B cell (primary cell): ENCODE results near the gene TGFA. TPM values are rescaled to one million over a fixed set of nuclear protein-coding genes. Genes with fewer than 3 reads are reported as not detected.

Source experiments
- ATAC-seq: fragments of 200-7000 bp; cut with Tn5 transposase; one replicate; pipeline ENCODE4 v1.10.0; 2021; ENCODE audit warnings: low read depth, mild to moderate bottlenecking, moderate number of reproducible peaks, moderate library complexity
- CTCF ChIA-PET: fragments of 350-600 bp; sonication (Branson Sonifier 250); formaldehyde crosslinking; loops from one replicate; lab custom pipeline; 2021; ENCODE audit warnings: antibody characterized with exemption, inconsistent platforms; lab: Charles Lee
- POLR2A ChIA-PET: fragments of 350-600 bp; sonication (Branson Sonifier 250); formaldehyde crosslinking; loops from one replicate; lab custom pipeline; 2021; ENCODE audit warnings: antibody characterized with exemption; lab: Charles Lee
- DNase-seq: peaks from one replicate; pipeline ENCODE4 v3.0.0; 2013
- H2AFZ ChIP-seq: 2 replicates; pipeline ENCODE4 v1.6.1; 2012; ENCODE audit warnings: mild to moderate bottlenecking, low read depth, low read length; ENCODE audit not compliant: insufficient read depth, poor library complexity, severe bottlenecking
- H3K27ac ChIP-seq, 2 donors: 1 replicate in 1 of 2; 2 replicates in 1 of 2; pipeline ENCODE4 v1.5.1; 2012 to 2013; ENCODE audit warnings: low read length in 2 of 2, mild to moderate bottlenecking in 2 of 2, moderate library complexity in 1 of 2
- H3K27me3 ChIP-seq, 4 experiments: fragments of 200-600 bp in 1 of 4; sonication (generic) in 1 of 4; replicated peaks in 1 of 4; 1 replicate in 2 of 4; 2 replicates in 2 of 4; pipeline versions ENCODE4 v1.6.1 to v1.7.0; 2013 to 2016; ENCODE audit warnings: low read length in 3 of 4, mild to moderate bottlenecking in 2 of 4, mixed read lengths in 1 of 4, moderate library complexity in 1 of 4; ENCODE audit not compliant: insufficient read depth in 4 of 4, control insufficient read depth in 3 of 4; ENCODE audit errors: control extremely low read depth in 1 of 4
- H3K36me3 ChIP-seq, 2 experiments: replicated peaks in 1 of 2; 1 replicate in 1 of 2; 2 replicates in 1 of 2; pipeline versions ENCODE4 v1.6.1 to v1.7.1; 2013; ENCODE audit warnings: low read length in 1 of 2; ENCODE audit not compliant: insufficient read depth in 2 of 2, control insufficient read depth in 1 of 2; ENCODE audit errors: control extremely low read depth in 1 of 2, extremely low read depth in 1 of 2
- H3K4me1 ChIP-seq, 2 donors: fragments of 200-600 bp in 1 of 2; sonication (generic) in 1 of 2; 1 replicate in 1 of 2; 2 replicates in 1 of 2; pipeline versions ENCODE4 v1.5.1 to v1.6.1; 2013 to 2017; ENCODE audit warnings: low read length in 2 of 2; ENCODE audit not compliant: control insufficient read depth in 2 of 2, insufficient read depth in 2 of 2
- H3K4me2 ChIP-seq: replicated peaks from 2 replicates; pipeline ENCODE3; 2012; ENCODE audit warnings: mild to moderate bottlenecking, low read depth, low read length; ENCODE audit not compliant: poor library complexity, severe bottlenecking
- H3K4me3 ChIP-seq, 5 experiments: fragments of 200-600 bp in 1 of 5; sonication (generic) in 1 of 5; 1 replicate in 3 of 5; 2 replicates in 2 of 5; pipeline versions ENCODE4 v1.5.1 to v1.7.0; 2011 to 2016; ENCODE audit warnings: low read length in 4 of 5, mild to moderate bottlenecking in 4 of 5, low read depth in 2 of 5, control low read depth in 1 of 5, moderate library complexity in 1 of 5; ENCODE audit not compliant: insufficient read depth in 1 of 5; ENCODE audit errors: control extremely low read depth in 1 of 5, extremely low read depth in 1 of 5
- H3K79me2 ChIP-seq: fragments of 200-600 bp; sonication (generic); one replicate; pipeline ENCODE4 v1.6.0; 2016; ENCODE audit warnings: low read length; ENCODE audit not compliant: control insufficient read depth, insufficient read depth
- H3K9ac ChIP-seq: fragments of 200-600 bp; sonication (generic); 2 replicates; pipeline ENCODE4 v1.6.1; 2017; ENCODE audit warnings: mild to moderate bottlenecking, low read length, moderate library complexity
- H3K9me3 ChIP-seq, 3 donors: one replicate each; pipeline versions ENCODE4 v1.6.1 to v1.7.1; 2013; ENCODE audit warnings: low read length in 2 of 3; ENCODE audit not compliant: control insufficient read depth in 2 of 3, insufficient read depth in 1 of 3; ENCODE audit errors: control extremely low read depth in 1 of 3
- H4K20me1 ChIP-seq: 2 replicates; pipeline ENCODE4 v1.6.0; 2012; ENCODE audit warnings: mild to moderate bottlenecking, low read length; ENCODE audit not compliant: insufficient read depth, control insufficient read depth, poor library complexity, severe bottlenecking
- H3K27ac Mint-ChIP-seq: one replicate; pipeline ENCODE4 v1.8.0; 2021; ENCODE audit warnings: mixed read lengths
- H3K27me3 Mint-ChIP-seq: one replicate; pipeline ENCODE4 v1.8.0; 2021; ENCODE audit warnings: mixed read lengths
- H3K4me1 Mint-ChIP-seq: one replicate; pipeline ENCODE4 v1.8.0; 2021; ENCODE audit warnings: mixed read lengths
- H3K4me3 Mint-ChIP-seq: one replicate; pipeline ENCODE4 v1.8.0; 2021; ENCODE audit warnings: mixed read lengths
- H3K9me3 Mint-ChIP-seq: one replicate; pipeline ENCODE4 v1.8.0; 2022; ENCODE audit warnings: mixed read lengths; ENCODE audit not compliant: insufficient read depth
- CTCF ChIP-seq: fragments of 200-600 bp; IDR thresholded peaks from one replicate; pipeline ENCODE4 v1.8.0; 2022; ENCODE audit warnings: antibody characterized with exemption, mild to moderate bottlenecking
- EZH2 ChIP-seq: IDR thresholded peaks from 2 replicates; pipeline ENCODE4 v1.6.1; 2012; ENCODE audit warnings: borderline replicate concordance, low read depth, mild to moderate bottlenecking, moderate library complexity, low read length; ENCODE audit not compliant: insufficient read depth, poor library complexity, severe bottlenecking
- WGBS: methylation state at CpG from one replicate; pipeline ENCODE4 v1.1.5; 2013; ENCODE audit warnings: missing lambda C conversion rate; ENCODE audit not compliant: insufficient coverage; 5-methylcytosine and 5-hydroxymethylcytosine counted together
- intact Hi-C: fragments of 100-400 bp; cut with micrococcal nuclease; formaldehyde crosslinking; loops from one replicate; pipeline ENCODE4 v1.10.0; 2022
- polyA plus RNA-seq: library from polyadenylated mRNA; depleted of rRNA; stranded (reverse); fragments of >200 nt; gene quantifications from 2 replicates; pipeline ENCODE4 v1.2.3, GENCODE V29; 2012
- total RNA-seq, 2 donors: library from RNA; stranded (reverse); fragments of 120-200 nt in 1 of 2; gene quantifications; 1 replicate in 1 of 2; 2 replicates in 1 of 2; pipeline versions ENCODE4 v1.2.3 to v1.2.4, GENCODE V29; 2013 to 2022

TGFA gene
- total and polyA plus RNA-seq, 2 donors (not counting 1 experiment from before 2014, with no cell fraction given), result 0.04 TPM; not detected in 1

DNA sequence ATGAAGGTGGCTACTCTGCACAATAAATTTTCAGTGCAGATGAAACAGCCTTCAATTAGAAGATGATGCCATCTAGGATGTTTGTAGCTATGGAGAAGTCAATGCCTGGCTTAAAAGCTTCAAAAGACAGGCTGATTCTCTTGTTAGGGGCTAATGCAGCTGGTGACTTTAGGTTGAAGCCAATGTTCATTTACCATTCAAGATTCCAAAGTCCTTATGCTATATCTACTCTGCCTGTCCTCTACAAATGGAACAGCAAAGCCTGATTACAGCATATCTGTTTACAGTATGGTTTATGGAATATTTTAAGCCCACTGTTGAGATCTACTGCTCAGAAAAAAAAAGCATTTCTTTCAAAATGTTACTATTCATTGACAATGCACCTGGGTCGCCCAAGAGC lies 15.8 kb downstream of the TGFA start:
- Histone ChIP-seq H2AFZ (no peak overlapping the region), H3K9me3 (no peaks in the 10 kb centered on the region), H3K4me3 (no peak overlapping the region), H3K4me1 (no peaks in the 10 kb centered on the region), H4K20me1 (no peaks in the 10 kb centered on the region), H3K79me2 (no peaks in the 10 kb centered on the region), H3K36me3 (no peaks in the 10 kb centered on the region), H3K27me3 (peaks cover 0 to 12% (median 3%) of the 10 kb centered on the region in 4 experiments), H3K4me2 (no peak overlapping the region), H3K9ac (no peak overlapping the region), H3K27ac (no peak overlapping the region)
- no peak overlapping the region for H3K27ac Mint-ChIP-seq
- no peak overlapping the region for H3K4me3 Mint-ChIP-seq
- WGBS, result no CpG with 5 or more reads among the region's 1 CpG
- H3K9me3 Mint-ChIP-seq, result peaks cover 4% of the 10 kb centered on the region
- DNase-seq (no peak), ATAC-seq (no peak)
- intact Hi-C loops, result no loop called here
- H3K27me3 Mint-ChIP-seq, result peaks cover 34% of the 10 kb centered on the region
- no peaks in the 10 kb centered on the region for H3K4me1 Mint-ChIP-seq
- CTCF ChIA-PET, result no interaction called here
- no peak for TF ChIP-seq EZH2
- TF ChIP-seq CTCF, result no peak
- POLR2A ChIA-PET, result no interaction called here

- DNase-seq (no peak), ATAC-seq (no peak)
- Mint-ChIP-seq H3K9me3 (peaks cover 4% of the 10 kb centered on the region), H3K4me3 (no peak overlapping the region), H3K4me1 (peaks cover 7% of the 10 kb centered on the region), H3K27me3 (peaks cover 27% of the 10 kb centered on the region), H3K27ac (no peak overlapping the region)
- ChIA-PET CTCF (no interaction called here), POLR2A (no interaction called here)
- Histone ChIP-seq H3K9me3 (no peaks in the 10 kb centered on the region), H3K79me2 (no peaks in the 10 kb centered on the region), H2AFZ (no peak overlapping the region), H3K36me3 (no peaks in the 10 kb centered on the region), H3K27ac (no peak overlapping the region), H4K20me1 (no peaks in the 10 kb centered on the region), H3K4me3 (no peak overlapping the region), H3K27me3 (peaks cover 0 to 11% (median 3%) of the 10 kb centered on the region in 4 experiments), H3K4me2 (no peak overlapping the region), H3K9ac (no peak overlapping the region), H3K4me1 (no peaks in the 10 kb centered on the region)
- TF ChIP-seq CTCF (no peak), EZH2 (no peak)
- intact Hi-C loops, result no loop called here
- no CpG with 5 or more reads among the region's 2 CpGs for WGBS
These were observed 17.0 kb downstream of the TGFA start for GRCh38 chr2:70536517-70537055.
